Dermis blood vessel endothelial cell (primary cell): ENCODE data around the gene FAM227A. TPM values are rescaled to one million over a fixed set of nuclear protein-coding genes. Genes with fewer than 3 reads are reported as not detected.
"Not testable (repeated sequence)": the region's sequence is repeated elsewhere in the genome, so short reads cannot be mapped to it uniquely, and the experiment has no call there.

Experiments
- DNase-seq: peaks from one replicate; pipeline ENCODE4 v3.0.0; 2010
- total RNA-seq: library from RNA; depleted of rRNA; stranded (reverse); fragments of >200 nt; gene quantifications from 2 replicates; pipeline ENCODE4 v1.2.3, GENCODE V29; 2014

Gene FAM227A
- total RNA-seq, 1 donor from 2014 or later = 0.34 TPM

- DNase-seq = no peak
These were observed 46.0 kb downstream of the FAM227A start for GRCh38 chr22:38610234-38610633.

- DNase-seq = no peak
These were observed 47.0 kb downstream of the FAM227A start for GRCh38 chr22:38608992-38609750.

GRCh38 chr22:38607680-38608079 is 48.5 kb downstream of the FAM227A start:
- DNase-seq = no peak

- DNase-seq = no peak
These were observed 54.0 kb downstream of the FAM227A start for GRCh38 chr22:38602166-38602565.

GRCh38 chr22:38601221-38601764 is 54.9 kb downstream of the FAM227A start:
- no peak for DNase-seq

- no peak for DNase-seq
These were observed 56.7 kb downstream of the FAM227A start for GRCh38 chr22:38599466-38599865.

GRCh38 chr22:38582923-38583322 is 73.3 kb downstream of the FAM227A start:
- DNase-seq = not testable (repeated sequence)

- no peak for DNase-seq
These were observed 77.7 kb downstream of the FAM227A start for GRCh38 chr22:38578505-38578904.

GRCh38 chr22:38572065-38572464 is 84.1 kb downstream of the FAM227A start:
- DNase-seq = peak; percentile 76

GRCh38 chr22:38570779-38571364 is 85.3 kb downstream of the FAM227A start:
- DNase-seq = peak; percentile 30

- DNase-seq = peak; percentile 72
These were observed 86.0 kb downstream of the FAM227A start, which contains the start of gene DMC1 for GRCh38 chr22:38569972-38570778. TSS of gene DMC1 (minus strand) at chr22:38570183. CDS start at chr22:38568256, 1,927 bp downstream.

GRCh38 chr22:38569181-38569971 is 86.8 kb downstream of the FAM227A start:
- no peak for DNase-seq

GRCh38 chr22:38567531-38568285 is 88.5 kb downstream of the FAM227A start:
- DNase-seq = no peak

GRCh38 chr22:38566726-38567504 is 89.3 kb downstream of the FAM227A start:
- no peak for DNase-seq

GRCh38 chr22:38565441-38565840 is 90.8 kb downstream of the FAM227A start:
- DNase-seq = no peak

GRCh38 chr22:38564669-38565068 is 91.5 kb downstream of the FAM227A start:
- no peak for DNase-seq

GRCh38 chr22:38554281-38554680 is 101.9 kb downstream of the FAM227A start:
- DNase-seq = no peak

GRCh38 chr22:38549101-38549894 is 106.9 kb downstream of the FAM227A start:
- no peak for DNase-seq

- no peak for DNase-seq
These were observed 115.5 kb downstream of the FAM227A start for GRCh38 chr22:38540701-38541100.
